SH-SY5Y (cell line): ENCODE results near the gene PSD2.
A peak's percentile ranks its signal among the peaks of the same experiment; 100 is the strongest.

Source experiments
- GATA2 ChIP-seq: IDR thresholded peaks from 2 replicates; pipeline ENCODE4 v1.6.1; 2011; ENCODE audit warnings: mild to moderate bottlenecking, low read depth, low read length
- GATA3 ChIP-seq: IDR thresholded peaks from 2 replicates; pipeline ENCODE4 v1.6.1; 2011; ENCODE audit warnings: low read depth, mild to moderate bottlenecking, low read length, moderate library complexity

The PSD2 gene

GRCh38 chr5:139855451-139855850, 59.8 kb downstream of the PSD2 start:
- TF ChIP-seq GATA3 (no peak), GATA2 (no peak)

GRCh38 chr5:139855946-139856540, 60.4 kb downstream of the PSD2 start:
- no peak for TF ChIP-seq GATA2
- no peak for TF ChIP-seq GATA3

DNA sequence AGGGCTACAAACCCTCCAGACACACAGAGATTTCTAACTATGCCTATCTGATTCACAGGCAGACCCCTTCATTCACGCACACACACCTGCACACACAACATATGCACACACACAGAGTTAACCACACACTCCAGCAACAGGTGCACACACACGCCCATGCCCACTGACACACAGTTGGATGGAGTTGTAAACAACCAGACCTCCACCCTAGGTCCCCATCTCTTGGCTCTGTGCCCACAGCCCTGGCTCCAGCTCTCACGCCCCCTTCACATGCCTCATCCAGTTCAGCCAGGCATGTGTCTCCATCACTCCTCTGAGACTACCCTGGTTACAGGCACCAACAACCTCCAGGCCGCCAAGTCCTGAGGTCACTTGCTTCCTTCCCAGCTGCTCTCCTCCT, 61.1 kb downstream of the PSD2 start:
- TF ChIP-seq GATA3 (no peak), GATA2 (no peak)

GRCh38 chr5:139859013-139859412, 63.4 kb downstream of the PSD2 start:
- no peak for TF ChIP-seq GATA3
- TF ChIP-seq GATA2: no peak

- TF ChIP-seq GATA3 (no peak), GATA2 (no peak)
Measured at GRCh38 chr5:139861021-139861888, 65.6 kb downstream of the PSD2 start.

GRCh38 chr5:139861889-139862207, 66.2 kb downstream of the PSD2 start:
- no peak for TF ChIP-seq GATA2
- TF ChIP-seq GATA3: no peak

DNA sequence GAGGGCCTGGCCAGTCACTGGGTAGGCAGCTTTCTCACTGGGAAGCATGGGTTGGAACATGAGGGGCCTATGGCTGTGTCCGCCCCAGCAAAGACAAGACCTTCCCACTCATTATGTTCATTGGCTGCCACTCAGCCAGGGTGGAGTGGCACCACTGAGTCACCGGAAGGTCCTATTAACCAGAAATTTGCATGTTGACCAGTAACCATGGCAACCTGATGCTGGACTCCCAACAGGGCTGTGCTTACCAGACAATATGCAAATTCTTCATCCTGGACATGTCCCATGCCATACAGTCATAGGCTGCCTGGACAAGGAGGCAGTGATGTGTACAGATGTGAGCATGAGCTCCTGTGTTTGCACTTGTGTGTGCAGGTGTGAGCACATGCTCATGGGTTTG, 66.7 kb downstream of the PSD2 start:
- TF ChIP-seq GATA3 (no peak), GATA2 (no peak)

- no peak for TF ChIP-seq GATA3
- peak; percentile 44; the same call in 1 of the 2 replicates for TF ChIP-seq GATA2
Measured at GRCh38 chr5:139862803-139863202, 67.2 kb downstream of the PSD2 start.

- TF ChIP-seq GATA2 (no peak), GATA3 (no peak)
Measured at GRCh38 chr5:139863361-139863760, 67.8 kb downstream of the PSD2 start.

DNA sequence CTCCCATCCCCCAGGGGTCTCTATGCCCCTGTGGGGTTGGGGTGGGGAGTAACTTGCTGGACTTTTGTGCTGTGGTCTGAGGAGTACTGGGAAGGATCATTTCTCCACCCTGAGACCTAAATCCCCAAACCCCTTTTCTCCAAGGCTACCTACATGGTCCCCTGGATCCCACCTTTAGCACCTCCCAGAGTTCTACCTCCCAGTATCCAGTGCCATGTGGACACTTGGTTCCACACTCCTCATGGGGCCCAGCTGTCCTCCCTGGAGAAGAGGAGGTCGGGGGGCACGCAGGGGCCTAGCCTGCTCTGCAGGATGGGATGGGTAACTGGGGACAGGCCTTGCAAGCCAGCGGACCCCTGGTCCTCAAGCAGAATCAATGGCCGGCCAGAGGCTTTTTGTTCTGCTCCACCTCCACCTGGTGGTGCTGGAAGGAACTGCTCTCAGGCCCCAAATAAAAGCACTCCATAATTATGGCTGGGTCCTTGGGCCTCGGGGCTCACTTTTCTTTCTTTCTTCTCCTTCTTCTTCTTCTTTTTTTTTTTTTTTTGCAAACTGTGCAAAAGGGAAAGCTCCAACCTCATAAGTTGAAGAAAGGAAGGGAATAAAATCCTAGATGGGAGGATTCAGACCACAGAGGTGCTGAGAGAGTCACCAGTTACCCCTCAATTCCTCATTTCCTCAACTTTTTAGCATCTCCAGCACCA, 68.4 kb downstream of the PSD2 start:
- TF ChIP-seq GATA3: no peak
- TF ChIP-seq GATA2: no peak

DNA sequence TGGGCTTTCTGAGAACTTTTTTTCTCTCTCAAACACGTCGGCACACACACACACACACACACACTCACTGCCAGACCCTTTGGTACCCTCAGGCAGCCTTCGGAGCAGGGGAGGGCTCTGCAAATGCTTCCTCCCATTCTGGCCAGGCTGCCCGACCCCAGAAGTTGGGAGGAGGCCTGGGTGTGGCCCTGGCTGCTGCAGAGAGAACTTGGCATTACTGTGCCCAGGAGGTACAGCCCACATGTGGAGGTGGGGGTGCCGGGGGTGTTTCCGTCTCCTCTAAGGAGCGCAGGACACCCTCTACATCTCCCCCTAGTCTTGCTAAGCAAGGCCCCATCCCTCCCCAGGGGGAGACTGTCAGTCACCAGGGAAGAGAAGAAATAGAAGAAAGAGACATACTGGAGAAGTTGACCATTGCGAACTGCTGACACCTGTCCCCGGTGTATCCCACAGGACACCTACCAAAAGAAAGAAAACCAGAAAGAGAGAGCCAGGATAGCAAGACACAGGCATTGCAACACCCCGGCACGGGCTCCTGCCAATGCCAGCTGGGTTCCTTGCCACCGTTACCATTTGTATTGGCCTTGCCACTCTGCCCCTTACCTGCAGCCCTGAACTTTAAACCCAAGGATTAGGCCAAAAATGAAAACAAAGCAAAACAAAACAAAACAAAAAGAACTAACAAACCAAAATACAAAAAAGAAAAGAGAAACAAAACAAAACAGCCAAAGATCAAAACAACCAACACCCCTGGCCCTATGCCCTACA, 69.3 kb downstream of the PSD2 start:
- no peak for TF ChIP-seq GATA2
- TF ChIP-seq GATA3: no peak

DNA sequence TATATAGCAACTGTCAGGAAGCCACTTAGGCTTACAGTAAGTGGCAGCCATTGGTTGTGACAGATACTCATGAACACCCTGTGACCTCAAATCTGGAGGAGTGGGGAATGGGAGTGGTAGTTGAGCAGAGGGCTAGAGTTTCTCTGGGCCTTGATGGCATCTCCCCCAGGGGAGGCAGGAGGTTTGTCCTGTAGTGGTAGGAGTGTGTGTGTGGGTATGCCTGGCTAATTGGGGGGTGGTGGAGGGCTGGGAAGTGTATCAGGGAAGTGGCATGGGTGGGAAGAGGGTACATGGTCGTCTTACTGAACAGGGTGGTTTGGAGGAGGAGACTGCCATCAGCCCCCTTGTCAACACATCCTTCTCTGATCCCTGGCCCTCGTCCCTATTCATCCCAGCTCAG, 71.5 kb downstream of the PSD2 start:
- TF ChIP-seq GATA3 (no peak), GATA2 (no peak)

GRCh38 chr5:139867581-139867980, 72.0 kb downstream of the PSD2 start:
- TF ChIP-seq GATA3 (no peak), GATA2 (no peak)

DNA sequence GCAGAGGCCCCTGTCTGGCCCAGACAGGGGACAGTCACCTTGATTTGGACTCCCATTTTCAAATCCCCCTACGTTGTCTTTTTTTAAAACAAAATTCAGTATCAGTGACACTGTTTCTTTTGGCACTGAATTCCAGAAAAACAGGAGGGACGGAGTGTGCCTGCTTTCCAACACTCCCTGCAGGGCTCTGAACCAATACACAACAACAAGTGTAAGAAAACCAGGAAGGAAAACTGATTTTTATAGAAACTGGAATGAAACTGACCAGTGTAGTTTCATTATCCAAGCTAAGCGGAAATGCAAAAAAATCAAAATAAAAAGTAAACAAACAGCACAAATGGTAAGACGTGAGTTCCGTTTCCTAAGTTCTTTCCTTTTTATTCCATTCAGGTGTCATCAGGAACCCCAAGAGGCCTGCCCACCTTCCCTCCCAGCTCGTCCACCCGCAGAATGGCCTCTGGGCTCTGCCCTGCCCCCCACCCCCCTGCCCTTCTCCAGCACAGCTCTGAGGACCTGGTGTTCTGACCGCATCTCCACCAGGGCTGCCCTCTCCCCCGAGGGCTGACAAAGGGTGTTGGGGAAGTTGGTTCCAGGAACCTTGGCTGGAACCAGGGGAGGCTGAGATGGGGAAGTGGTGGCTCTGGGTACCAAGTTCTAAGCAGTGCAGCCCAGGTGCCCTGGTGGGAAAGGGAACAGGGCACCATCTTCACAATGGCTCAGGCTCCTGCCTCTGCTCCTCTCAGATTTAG, 73.6 kb downstream of the PSD2 start:
- TF ChIP-seq GATA3 (no peak), GATA2 (no peak)
